Upper lobe of left lung (tissue), 4 donors: ENCODE measurements around the gene FOXP4.

Experiments used
- POLR2A ChIP-seq, 4 donors: fragments of 450-650 bp; IDR thresholded peaks; one replicate each; pipeline ENCODE4 v1.5.1; 2016 to 2017; ENCODE audit warnings: antibody characterized with exemption in 4 of 4, mild to moderate bottlenecking in 2 of 4
- POLR2AphosphoS5 ChIP-seq, 2 donors: sonication (generic); formaldehyde crosslinking; IDR thresholded peaks; one replicate each; pipeline ENCODE4 v1.5.1; 2017; ENCODE audit warnings: antibody characterized with exemption in 2 of 2
- TF ChIP-seq, protein P1 (sequence below), 6 experiments: fragments of 450-650 bp in 4 of 6; fragments of 200-600 bp in 2 of 6; sonication (generic) in 2 of 6; IDR thresholded peaks; one replicate each; pipeline ENCODE4 v1.5.1; 2016 to 2019; ENCODE audit warnings: antibody characterized with exemption in 6 of 6

DNA sequence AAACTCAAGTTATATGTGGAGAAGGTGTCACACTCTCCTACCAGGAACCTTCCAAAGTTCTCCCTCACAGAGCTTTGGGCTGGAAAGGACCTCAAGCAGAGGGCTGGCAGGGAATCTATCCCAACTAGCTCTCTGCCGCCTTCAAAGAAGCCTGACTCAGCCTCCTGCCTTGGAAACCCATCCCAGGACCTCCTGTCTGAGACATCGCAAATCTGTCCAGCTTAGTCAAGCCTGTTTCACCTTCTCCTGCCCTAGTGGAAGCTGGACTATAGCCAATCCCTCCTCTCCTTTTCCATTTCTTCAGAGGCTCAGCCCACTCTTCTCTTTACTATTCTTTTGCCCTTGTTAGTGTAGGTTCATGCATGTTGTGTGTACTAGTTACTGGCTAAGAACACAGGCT is 48.2 kb upstream of the FOXP4 start:
- TF ChIP-seq POLR2AphosphoS5 (IDR thresholded peaks at IDR 0.05) (no peak), POLR2A (IDR thresholded peaks at IDR 0.05) (no peak)
- TF ChIP-seq, protein P1, sequence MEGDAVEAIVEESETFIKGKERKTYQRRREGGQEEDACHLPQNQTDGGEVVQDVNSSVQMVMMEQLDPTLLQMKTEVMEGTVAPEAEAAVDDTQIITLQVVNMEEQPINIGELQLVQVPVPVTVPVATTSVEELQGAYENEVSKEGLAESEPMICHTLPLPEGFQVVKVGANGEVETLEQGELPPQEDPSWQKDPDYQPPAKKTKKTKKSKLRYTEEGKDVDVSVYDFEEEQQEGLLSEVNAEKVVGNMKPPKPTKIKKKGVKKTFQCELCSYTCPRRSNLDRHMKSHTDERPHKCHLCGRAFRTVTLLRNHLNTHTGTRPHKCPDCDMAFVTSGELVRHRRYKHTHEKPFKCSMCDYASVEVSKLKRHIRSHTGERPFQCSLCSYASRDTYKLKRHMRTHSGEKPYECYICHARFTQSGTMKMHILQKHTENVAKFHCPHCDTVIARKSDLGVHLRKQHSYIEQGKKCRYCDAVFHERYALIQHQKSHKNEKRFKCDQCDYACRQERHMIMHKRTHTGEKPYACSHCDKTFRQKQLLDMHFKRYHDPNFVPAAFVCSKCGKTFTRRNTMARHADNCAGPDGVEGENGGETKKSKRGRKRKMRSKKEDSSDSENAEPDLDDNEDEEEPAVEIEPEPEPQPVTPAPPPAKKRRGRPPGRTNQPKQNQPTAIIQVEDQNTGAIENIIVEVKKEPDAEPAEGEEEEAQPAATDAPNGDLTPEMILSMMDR (IDR thresholded peaks at IDR 0.05), result no peak
